Measurements from ENCODE around the gene TANGO2.
A peak's percentile ranks its signal among the peaks of the same experiment; 100 is the strongest.

TANGO2 gene

DNA sequence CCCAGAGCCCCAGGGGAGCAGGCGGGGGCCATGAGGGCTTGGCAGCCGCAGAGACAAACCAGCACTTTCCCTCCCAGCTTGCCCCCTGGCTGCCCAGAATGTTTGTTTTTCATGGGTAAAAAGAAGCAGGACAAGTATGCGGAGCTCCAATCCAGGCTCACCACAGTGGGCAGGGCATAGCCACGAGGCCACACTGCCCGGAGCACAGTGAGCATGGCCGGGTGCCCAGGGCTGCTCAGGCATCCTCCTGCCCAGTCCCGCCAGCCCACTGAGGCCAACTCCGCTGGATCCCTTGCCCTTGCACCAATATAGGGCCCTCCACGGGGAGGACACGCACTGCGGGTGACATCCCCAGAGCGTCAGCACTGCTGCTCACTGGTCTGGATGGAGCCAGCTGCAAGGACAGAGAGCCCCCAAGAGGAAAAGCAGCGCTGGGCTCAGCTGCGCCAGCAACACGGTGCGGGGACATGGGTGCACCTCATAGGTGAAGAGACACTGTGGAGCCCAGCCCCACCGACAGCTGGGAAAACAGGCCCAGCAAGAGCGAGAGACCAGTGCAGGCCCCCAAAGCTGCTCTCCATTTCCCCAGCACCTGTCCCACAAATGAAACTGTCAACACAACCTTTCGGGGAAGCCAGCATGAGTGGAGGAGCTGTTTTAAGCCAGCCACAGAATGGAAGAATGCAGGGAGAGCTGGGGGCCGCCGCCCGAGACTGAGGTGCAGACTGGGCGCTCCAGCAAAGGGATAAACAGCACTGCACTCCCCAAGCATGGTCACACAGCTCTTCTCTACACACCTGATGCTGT lies 29.1 kb upstream of the TANGO2 start:
- Histone ChIP-seq H3K4me3 (ENCODE audit: low read length) (no peak overlapping the region), H3K9me3 (ENCODE audit: control insufficient read depth, low read length) (no peaks in the 10 kb centered on the region), H3K9ac (ENCODE audit: low read length) (no peak overlapping the region), H3K36me3 (ENCODE audit: control insufficient read depth, insufficient read depth, low read length, severe bottlenecking) (no peaks in the 10 kb centered on the region), H3K27me3 (replicated peaks; ENCODE audit: control insufficient read depth, insufficient read depth, low read length) (peaks cover under 1% of the 10 kb centered on the region), H3K4me1 (ENCODE audit: control insufficient read depth, insufficient read depth, low read length) (peaks cover 19% of the 10 kb centered on the region)
- peak; percentile 59 for DNase-seq (ENCODE audit: low read depth)

DNA sequence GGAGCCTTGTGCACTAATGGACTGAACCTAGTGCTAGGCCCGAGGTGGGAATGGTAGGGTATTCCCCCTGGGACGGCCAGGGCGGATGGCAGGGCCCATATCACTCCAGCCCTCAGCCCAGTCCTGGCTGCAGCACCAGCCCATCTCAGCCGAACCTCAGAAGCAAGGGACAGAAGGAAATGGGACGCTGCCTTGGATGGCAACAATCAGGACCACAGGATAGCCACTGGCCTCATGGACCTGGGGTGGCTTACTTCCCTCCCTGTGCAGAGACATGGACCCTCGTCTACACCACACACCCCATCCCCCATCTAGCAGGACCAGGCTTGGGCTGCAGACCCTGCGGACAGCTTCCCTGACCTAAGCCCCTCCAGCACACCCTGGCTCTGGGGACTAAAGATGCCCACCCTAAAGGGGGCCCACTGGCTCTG lies 28.4 kb upstream of the TANGO2 start:
- H3K27me3 ChIP-seq (replicated peaks; ENCODE audit: control insufficient read depth, insufficient read depth, low read length) = peaks cover 6% of the 10 kb centered on the region
- no peaks in the 10 kb centered on the region for H3K36me3 ChIP-seq (ENCODE audit: control insufficient read depth, insufficient read depth, low read length, severe bottlenecking)
- no peak overlapping the region for H3K9ac ChIP-seq (ENCODE audit: low read length)
- H3K4me1 ChIP-seq (ENCODE audit: control insufficient read depth, insufficient read depth, low read length) = peaks cover 22% of the 10 kb centered on the region
- no peak overlapping the region for H3K4me3 ChIP-seq (ENCODE audit: low read length)
- no peaks in the 10 kb centered on the region for H3K9me3 ChIP-seq (ENCODE audit: control insufficient read depth, low read length)
- no peak for DNase-seq (ENCODE audit: low read depth)

DNA sequence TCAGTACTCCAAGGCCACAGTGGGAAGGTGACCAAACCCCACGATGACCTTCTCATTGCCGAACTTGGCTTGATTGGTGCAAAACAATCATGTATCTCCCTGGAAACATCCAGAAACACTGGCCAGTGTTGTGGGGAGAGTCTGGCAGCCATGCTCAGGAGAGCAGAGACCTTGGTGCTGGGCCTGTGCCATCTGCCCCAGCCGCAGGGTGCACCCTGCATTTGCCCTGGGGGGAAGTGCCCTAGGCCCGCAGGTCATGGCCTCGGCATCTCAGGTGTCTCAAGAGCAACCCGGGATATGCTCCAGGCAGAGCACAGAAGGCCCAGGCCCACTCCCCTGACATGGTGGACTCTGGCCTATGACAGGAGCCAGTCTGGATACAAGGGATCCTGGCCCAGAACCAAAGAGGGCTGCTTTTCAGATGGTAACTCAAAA lies 28.0 kb upstream of the TANGO2 start:
- no peak overlapping the region for H3K9ac ChIP-seq (ENCODE audit: low read length)
- no peaks in the 10 kb centered on the region for H3K9me3 ChIP-seq (ENCODE audit: control insufficient read depth, low read length)
- no peaks in the 10 kb centered on the region for H3K36me3 ChIP-seq (ENCODE audit: control insufficient read depth, insufficient read depth, low read length, severe bottlenecking)
- H3K4me1 ChIP-seq (ENCODE audit: control insufficient read depth, insufficient read depth, low read length) = peaks cover 22% of the 10 kb centered on the region
- no peak overlapping the region for H3K4me3 ChIP-seq (ENCODE audit: low read length)
- peaks cover 6% of the 10 kb centered on the region for H3K27me3 ChIP-seq (replicated peaks; ENCODE audit: control insufficient read depth, insufficient read depth, low read length)
- DNase-seq (ENCODE audit: low read depth) = no peak

DNA sequence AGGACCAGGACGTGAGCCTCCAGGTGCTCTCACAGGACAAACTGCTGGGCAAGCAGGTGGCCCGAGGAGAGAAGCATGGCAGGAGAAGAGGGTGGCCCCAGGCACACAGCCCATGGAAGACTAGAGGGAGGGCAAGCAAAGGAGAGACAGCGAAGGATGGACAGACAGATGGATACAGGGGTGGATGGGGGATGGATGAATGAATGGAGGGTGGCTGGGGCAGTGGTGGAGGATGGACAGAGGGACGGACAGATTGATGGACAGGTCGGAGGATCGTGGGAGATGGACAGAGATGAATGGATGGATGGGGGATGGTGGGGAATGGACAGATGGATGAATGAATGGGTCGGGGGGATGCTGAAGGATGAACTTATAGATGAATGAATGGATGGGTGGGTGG lies 27.0 kb upstream of the TANGO2 start:
- peaks cover 25% of the 10 kb centered on the region for H3K4me1 ChIP-seq (ENCODE audit: control insufficient read depth, insufficient read depth, low read length)
- H3K36me3 ChIP-seq (ENCODE audit: control insufficient read depth, insufficient read depth, low read length, severe bottlenecking) = no peaks in the 10 kb centered on the region
- H3K9ac ChIP-seq (ENCODE audit: low read length) = no peak overlapping the region
- H3K4me3 ChIP-seq (ENCODE audit: low read length) = no peak overlapping the region
- peaks cover 6% of the 10 kb centered on the region for H3K27me3 ChIP-seq (replicated peaks; ENCODE audit: control insufficient read depth, insufficient read depth, low read length)
- no peaks in the 10 kb centered on the region for H3K9me3 ChIP-seq (ENCODE audit: control insufficient read depth, low read length)
- no peak for DNase-seq (ENCODE audit: low read depth)

DNA sequence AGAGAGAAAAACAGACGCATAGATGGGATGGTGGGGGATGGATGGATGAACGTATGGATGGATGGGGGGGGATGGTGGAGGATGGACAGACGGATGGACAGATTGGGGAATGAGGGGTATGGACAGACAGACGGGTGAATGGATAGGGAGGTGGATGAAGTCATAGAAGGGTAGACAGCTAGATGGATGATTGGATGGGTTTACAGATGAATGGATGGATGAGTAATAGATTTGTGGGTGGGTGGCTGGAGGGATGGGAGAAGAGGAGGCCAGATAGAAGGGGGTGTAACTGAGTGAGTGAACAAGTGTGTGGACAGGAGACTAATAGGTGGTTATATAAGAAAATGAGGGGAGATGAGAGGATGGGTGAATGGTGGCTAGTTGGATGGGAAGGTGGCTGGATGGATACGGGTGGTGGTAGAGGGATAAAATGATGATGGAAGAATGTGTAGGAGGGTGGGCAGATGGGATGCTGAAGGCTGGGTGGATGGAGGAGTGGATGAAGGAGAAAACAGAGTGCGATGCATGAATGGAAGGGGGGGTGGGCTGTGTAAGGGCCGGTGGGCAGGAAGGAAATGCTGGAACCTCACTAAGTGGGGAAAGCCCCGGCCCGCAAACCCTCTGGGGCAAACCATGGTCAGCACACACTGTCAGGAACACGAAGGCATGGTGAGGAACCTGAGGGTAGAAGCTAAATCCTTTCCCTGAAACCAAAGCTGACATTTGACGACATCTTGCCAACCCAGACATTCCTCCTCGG lies 25.9 kb upstream of the TANGO2 start:
- Histone ChIP-seq H3K4me1 (ENCODE audit: control insufficient read depth, insufficient read depth, low read length) (peaks cover 26% of the 10 kb centered on the region), H3K9me3 (ENCODE audit: control insufficient read depth, low read length) (no peaks in the 10 kb centered on the region), H3K4me3 (ENCODE audit: low read length) (no peak overlapping the region), H3K36me3 (ENCODE audit: control insufficient read depth, insufficient read depth, low read length, severe bottlenecking) (no peaks in the 10 kb centered on the region), H3K27me3 (replicated peaks; ENCODE audit: control insufficient read depth, insufficient read depth, low read length) (peaks cover 8% of the 10 kb centered on the region), H3K9ac (ENCODE audit: low read length) (no peak overlapping the region)
- DNase-seq (ENCODE audit: low read depth) = no peak

DNA sequence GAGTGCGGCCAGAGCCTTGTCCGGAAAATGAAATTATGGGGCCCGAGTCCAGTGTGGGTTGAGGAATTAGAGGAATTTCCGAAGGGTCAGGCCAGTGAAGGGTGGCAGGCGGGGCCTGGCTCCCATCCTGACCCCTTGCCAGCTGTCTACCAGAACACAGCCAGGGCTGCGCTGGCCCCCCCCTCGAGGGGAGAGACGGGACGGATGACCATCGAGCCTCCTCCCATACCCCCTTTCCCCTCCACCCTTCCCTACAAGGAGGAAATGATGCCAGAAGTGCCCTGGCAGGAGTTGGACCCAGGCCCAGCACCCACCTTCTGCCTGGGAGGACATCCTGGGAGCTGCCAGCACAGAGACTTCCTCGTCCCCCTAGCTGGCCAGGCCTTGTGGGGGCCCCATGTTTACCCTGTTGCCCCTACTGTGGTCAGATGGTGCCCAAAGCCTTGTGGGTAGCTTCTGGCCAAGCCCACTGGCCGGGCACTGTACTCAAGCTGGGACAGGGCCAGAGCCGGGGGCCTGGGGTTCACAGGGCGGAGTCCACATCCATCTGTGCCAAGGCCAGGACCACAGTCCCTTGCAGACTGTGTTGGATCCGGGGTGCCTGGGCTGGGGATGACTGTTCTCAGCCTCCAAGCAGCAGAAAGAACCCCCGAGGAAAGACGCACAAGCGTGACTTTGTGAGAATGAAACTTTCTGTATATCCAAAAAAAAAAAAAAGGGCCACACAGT lies 25.1 kb upstream of the TANGO2 start:
- DNase-seq (ENCODE audit: low read depth) = peak; percentile 84
- H3K4me3 ChIP-seq (ENCODE audit: low read length) = no peak overlapping the region
- no peaks in the 10 kb centered on the region for H3K9me3 ChIP-seq (ENCODE audit: control insufficient read depth, low read length)
- no peaks in the 10 kb centered on the region for H3K36me3 ChIP-seq (ENCODE audit: control insufficient read depth, insufficient read depth, low read length, severe bottlenecking)
- no peak overlapping the region for H3K9ac ChIP-seq (ENCODE audit: low read length)
- peaks cover 8% of the 10 kb centered on the region for H3K27me3 ChIP-seq (replicated peaks; ENCODE audit: control insufficient read depth, insufficient read depth, low read length)
- H3K4me1 ChIP-seq (ENCODE audit: control insufficient read depth, insufficient read depth, low read length) = peaks cover 26% of the 10 kb centered on the region

DNA sequence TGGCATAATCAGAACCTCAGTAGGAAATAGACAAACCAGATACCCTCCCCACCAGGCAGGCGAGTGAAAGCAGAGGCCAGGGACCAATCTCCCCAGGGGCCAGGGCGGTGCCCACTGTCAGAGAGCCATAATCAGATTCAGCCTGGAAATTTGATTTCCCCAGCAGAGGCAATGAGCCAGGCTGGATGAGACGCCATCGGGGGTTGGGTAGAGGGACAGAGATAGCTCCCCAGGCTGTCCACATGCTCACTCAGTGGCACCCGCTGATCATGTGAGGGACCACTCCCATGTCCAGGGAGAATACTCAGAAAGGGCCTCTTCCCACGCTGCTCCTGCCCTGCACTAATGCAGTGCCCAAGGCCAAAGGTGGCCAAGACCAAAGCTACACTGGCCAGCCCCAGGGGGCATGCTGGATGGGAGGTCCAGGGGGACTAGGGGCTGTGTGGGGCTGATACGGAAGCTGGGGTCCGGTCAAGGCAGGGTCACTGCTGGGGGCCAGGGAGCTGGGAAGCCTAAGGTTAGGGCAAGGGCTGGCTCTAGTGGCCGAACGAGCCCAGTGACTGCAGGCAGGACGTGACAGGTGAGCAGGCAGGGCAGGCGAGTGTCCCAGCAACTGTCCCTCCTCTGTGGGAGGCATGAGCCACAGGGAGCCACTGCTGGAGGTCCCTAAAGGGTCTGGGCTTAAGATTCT lies 24.1 kb upstream of the TANGO2 start:
- H3K4me1 ChIP-seq (ENCODE audit: control insufficient read depth, insufficient read depth, low read length) = peaks cover 26% of the 10 kb centered on the region
- H3K4me3 ChIP-seq (ENCODE audit: low read length) = no peak overlapping the region
- no peaks in the 10 kb centered on the region for H3K9me3 ChIP-seq (ENCODE audit: control insufficient read depth, low read length)
- H3K9ac ChIP-seq (ENCODE audit: low read length) = no peak overlapping the region
- no peaks in the 10 kb centered on the region for H3K36me3 ChIP-seq (ENCODE audit: control insufficient read depth, insufficient read depth, low read length, severe bottlenecking)
- DNase-seq (ENCODE audit: low read depth) = no peak
- peaks cover 8% of the 10 kb centered on the region for H3K27me3 ChIP-seq (replicated peaks; ENCODE audit: control insufficient read depth, insufficient read depth, low read length)

DNA sequence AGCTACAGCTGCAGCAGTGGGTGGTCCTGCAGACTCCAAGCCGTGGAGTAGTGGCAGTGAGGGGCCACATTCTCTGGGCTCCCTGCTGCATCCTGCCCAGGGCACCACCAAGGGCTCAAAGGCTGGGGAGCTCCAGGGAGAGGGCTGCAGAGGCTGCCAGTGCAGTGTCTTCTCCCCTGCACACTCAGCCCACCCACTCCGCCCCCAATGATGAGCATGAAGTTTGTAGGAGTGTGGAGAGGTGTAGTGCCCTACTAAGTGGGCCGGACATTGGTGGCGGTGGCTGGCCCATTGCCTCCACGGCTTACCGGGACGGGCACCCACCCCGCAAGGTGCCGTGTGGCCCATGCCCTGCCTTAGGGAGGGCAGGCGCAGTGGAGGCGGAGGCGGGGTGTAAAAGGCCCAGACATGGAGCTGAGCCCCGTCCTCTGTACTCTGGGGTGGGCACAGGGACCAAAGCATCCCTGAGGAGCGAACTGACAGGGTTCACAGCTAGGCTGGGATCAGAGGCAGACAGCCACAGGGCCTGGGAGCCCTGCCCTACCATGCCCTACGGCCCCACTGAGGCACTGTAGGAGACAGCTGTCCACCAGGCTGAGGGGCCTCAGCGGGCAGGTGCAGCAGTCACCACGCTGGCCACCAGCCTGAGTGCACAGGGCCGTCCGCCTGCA lies 23.2 kb upstream of the TANGO2 start:
- Histone ChIP-seq H3K9ac (ENCODE audit: low read length) (no peak overlapping the region), H3K4me1 (ENCODE audit: control insufficient read depth, insufficient read depth, low read length) (peaks cover 26% of the 10 kb centered on the region), H3K36me3 (ENCODE audit: control insufficient read depth, insufficient read depth, low read length, severe bottlenecking) (no peaks in the 10 kb centered on the region), H3K4me3 (ENCODE audit: low read length) (no peak overlapping the region), H3K27me3 (replicated peaks; ENCODE audit: control insufficient read depth, insufficient read depth, low read length) (peaks cover 8% of the 10 kb centered on the region), H3K9me3 (ENCODE audit: control insufficient read depth, low read length) (peaks cover under 1% of the 10 kb centered on the region)
- no peak for DNase-seq (ENCODE audit: low read depth)

DNA sequence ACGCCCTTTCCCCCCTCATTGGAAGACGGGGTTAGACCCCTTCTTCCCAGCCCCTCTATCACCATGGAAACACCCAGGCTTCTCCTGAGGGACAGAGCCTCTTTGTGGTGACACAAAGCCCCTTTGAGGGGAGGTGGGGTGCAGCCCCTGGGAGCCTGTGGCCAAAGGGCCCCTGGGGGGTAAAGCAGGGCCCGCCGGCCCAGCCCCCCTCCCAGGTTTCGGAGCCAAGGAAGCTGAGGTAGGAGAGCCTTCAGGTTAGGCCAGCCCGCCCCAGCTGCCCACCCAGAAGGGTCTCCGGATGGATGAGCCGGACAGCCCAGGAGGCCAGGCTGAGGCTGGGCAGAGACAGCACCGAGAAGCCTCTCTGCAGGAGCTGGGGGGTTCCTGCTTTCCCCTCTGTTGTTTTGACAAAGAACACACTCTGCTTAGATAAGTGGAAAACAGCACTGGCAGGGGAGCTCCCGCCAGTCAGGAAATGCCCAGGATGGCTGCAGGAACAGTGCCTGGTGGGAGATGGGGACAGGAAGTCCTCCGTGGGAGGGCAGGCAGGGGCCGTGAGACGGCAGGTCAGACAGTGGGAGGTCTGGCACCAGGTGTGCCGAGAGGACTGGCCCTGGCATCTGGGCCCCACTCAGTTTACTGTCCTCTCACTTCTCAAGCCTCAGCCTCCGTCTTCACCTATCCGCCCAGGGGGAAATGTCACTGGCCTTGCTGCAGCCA lies 22.5 kb upstream of the TANGO2 start:
- H3K4me3 ChIP-seq (ENCODE audit: low read length) = no peak overlapping the region
- H3K36me3 ChIP-seq (ENCODE audit: control insufficient read depth, insufficient read depth, low read length, severe bottlenecking) = no peaks in the 10 kb centered on the region
- peaks cover 26% of the 10 kb centered on the region for H3K4me1 ChIP-seq (ENCODE audit: control insufficient read depth, insufficient read depth, low read length)
- H3K9ac ChIP-seq (ENCODE audit: low read length) = no peak overlapping the region
- no peak for DNase-seq (ENCODE audit: low read depth)
- peaks cover 7% of the 10 kb centered on the region for H3K9me3 ChIP-seq (ENCODE audit: control insufficient read depth, low read length)
- H3K27me3 ChIP-seq (replicated peaks; ENCODE audit: control insufficient read depth, insufficient read depth, low read length) = peaks cover 8% of the 10 kb centered on the region

All from adipocyte (in vitro differentiated cells).